HEK293 (cell line): ENCODE data around the gene SNX13.

Source experiments
- CTCF ChIA-PET: fragments of 350-600 bp; formaldehyde crosslinking; extraction: SDS; loops from one replicate; lab custom pipeline; 2021; ENCODE audit warnings: antibody characterized with exemption; lab: Yijun Ruan, JAX
- POLR2A ChIA-PET: fragments of 300-600 bp; formaldehyde crosslinking; extraction: SDS; loops from one replicate; lab custom pipeline; 2020; ENCODE audit warnings: antibody characterized with exemption, inconsistent platforms; lab: Yijun Ruan, JAX
- H3K27ac ChIP-seq: fragments of 200-500 bp; sonication (Bioruptor generic); 2 replicates; pipeline ENCODE4 v1.5.1; 2014; ENCODE audit warnings: low read depth, low read length, control low read depth, inconsistent platforms; ENCODE audit errors: extremely low read depth
- H3K36me3 ChIP-seq, 2 experiments: fragments of 200-500 bp in 1 of 2; sonication (Bioruptor generic) in 1 of 2; 1 replicate in 1 of 2; 2 replicates in 1 of 2; pipeline ENCODE4 v1.5.1; 2014 to 2017; ENCODE audit warnings: inconsistent platforms in 2 of 2, low read length in 2 of 2; ENCODE audit not compliant: control insufficient read depth in 2 of 2, insufficient read depth in 1 of 2
- H3K4me1 ChIP-seq: fragments of 200-500 bp; sonication (Bioruptor generic); 2 replicates; pipeline ENCODE4 v1.5.1; 2014; ENCODE audit warnings: mild to moderate bottlenecking, low read length, inconsistent platforms; ENCODE audit not compliant: control insufficient read depth, insufficient read depth
- H3K4me3 ChIP-seq: 2 replicates; pipeline ENCODE4 v1.5.1; 2011; ENCODE audit warnings: low read depth, mild to moderate bottlenecking, control low read depth, low read length, moderate library complexity
- H3K9me3 ChIP-seq: fragments of 200-500 bp; sonication (Bioruptor generic); 2 replicates; pipeline ENCODE4 v1.5.1; 2014; ENCODE audit warnings: low read depth, low read length, inconsistent platforms; ENCODE audit not compliant: control insufficient read depth, insufficient read depth
- GFI1B ChIP-seq: fragments of 450-650 bp; formaldehyde crosslinking; IDR thresholded peaks from 2 replicates; pipeline ENCODE4 v1.5.1; 2016; ENCODE audit warnings: missing biosample characterization, missing genetic modification characterization
- RBAK ChIP-seq: fragments of 450-650 bp; formaldehyde crosslinking; IDR thresholded peaks from 2 replicates; pipeline ENCODE4 v1.5.1; 2016; ENCODE audit warnings: missing biosample characterization, missing genetic modification characterization
- REST ChIP-seq: fragments of 450-650 bp; formaldehyde crosslinking; IDR thresholded peaks from 2 replicates; pipeline ENCODE4 v1.5.1; 2016; ENCODE audit warnings: missing biosample characterization, missing genetic modification characterization
- SCRT2 ChIP-seq: fragments of 450-650 bp; formaldehyde crosslinking; IDR thresholded peaks from 2 replicates; pipeline ENCODE4 v1.5.1; 2016; ENCODE audit warnings: missing biosample characterization, missing genetic modification characterization
- SETDB1 ChIP-seq: IDR thresholded peaks from one replicate; pipeline ENCODE4 v1.6.1; 2017; ENCODE audit warnings: mild to moderate bottlenecking, low read length, moderate library complexity, mixed read lengths; ENCODE audit not compliant: insufficient read length
- SP7 ChIP-seq: fragments of 450-650 bp; formaldehyde crosslinking; IDR thresholded peaks from 2 replicates; pipeline ENCODE4 v1.5.1; 2016; ENCODE audit warnings: missing biosample characterization, missing genetic modification characterization
- ZBTB20 ChIP-seq: fragments of 450-650 bp; formaldehyde crosslinking; IDR thresholded peaks from 2 replicates; pipeline ENCODE4 v1.5.1; 2016; ENCODE audit warnings: missing biosample characterization, missing genetic modification characterization
- ZNF121 ChIP-seq: fragments of 450-650 bp; formaldehyde crosslinking; IDR thresholded peaks from 2 replicates; pipeline ENCODE4 v1.5.1; 2016; ENCODE audit warnings: missing biosample characterization, missing genetic modification characterization
- ZNF155 ChIP-seq: fragments of 450-650 bp; formaldehyde crosslinking; IDR thresholded peaks from 2 replicates; pipeline ENCODE4 v1.5.1; 2016; ENCODE audit warnings: missing biosample characterization, missing genetic modification characterization
- ZNF221 ChIP-seq: fragments of 450-650 bp; formaldehyde crosslinking; IDR thresholded peaks from 2 replicates; pipeline ENCODE4 v1.5.1; 2017; ENCODE audit warnings: missing biosample characterization, missing genetic modification characterization, borderline replicate concordance
- ZNF266 ChIP-seq: fragments of 450-650 bp; formaldehyde crosslinking; IDR thresholded peaks from 2 replicates; pipeline ENCODE4 v1.5.1; 2016; ENCODE audit warnings: missing biosample characterization, missing genetic modification characterization, low read depth
- ZNF311 ChIP-seq: fragments of 450-650 bp; formaldehyde crosslinking; IDR thresholded peaks from 2 replicates; pipeline ENCODE4 v1.5.1; 2017; ENCODE audit warnings: missing biosample characterization, missing genetic modification characterization, borderline replicate concordance
- ZNF324 ChIP-seq: fragments of 450-650 bp; formaldehyde crosslinking; IDR thresholded peaks from 2 replicates; pipeline ENCODE4 v1.5.1; 2016; ENCODE audit warnings: missing biosample characterization, missing genetic modification characterization
- ZNF341 ChIP-seq: fragments of 450-650 bp; formaldehyde crosslinking; IDR thresholded peaks from 2 replicates; pipeline ENCODE4; 2016; ENCODE audit warnings: low read depth, missing biosample characterization, missing genetic modification characterization
- ZNF426 ChIP-seq: fragments of 450-650 bp; formaldehyde crosslinking; IDR thresholded peaks from 2 replicates; pipeline ENCODE4 v1.5.1; 2017; ENCODE audit warnings: missing biosample characterization, missing genetic modification characterization, mild to moderate bottlenecking, inconsistent platforms, moderate library complexity
- ZNF501 ChIP-seq: fragments of 450-650 bp; formaldehyde crosslinking; IDR thresholded peaks from 2 replicates; pipeline ENCODE4 v1.5.1; 2016; ENCODE audit warnings: missing biosample characterization, missing genetic modification characterization
- ZNF560 ChIP-seq: fragments of 450-650 bp; formaldehyde crosslinking; IDR thresholded peaks from 2 replicates; pipeline ENCODE4 v1.5.1; 2017; ENCODE audit warnings: missing biosample characterization, missing genetic modification characterization, borderline replicate concordance
- ZNF561 ChIP-seq: fragments of 450-650 bp; IDR thresholded peaks from 2 replicates; pipeline ENCODE4 v1.5.1; 2018; ENCODE audit warnings: missing biosample characterization, missing genetic modification characterization, borderline replicate concordance
- ZNF571 ChIP-seq: fragments of 450-650 bp; formaldehyde crosslinking; IDR thresholded peaks from 2 replicates; pipeline ENCODE4 v1.5.0; 2017; ENCODE audit warnings: missing biosample characterization, missing genetic modification characterization
- ZNF600 ChIP-seq: fragments of 450-650 bp; formaldehyde crosslinking; IDR thresholded peaks from 2 replicates; pipeline ENCODE4 v1.5.1; 2016; ENCODE audit warnings: missing biosample characterization, missing genetic modification characterization
- ZNF621 ChIP-seq: fragments of 450-650 bp; formaldehyde crosslinking; IDR thresholded peaks from 2 replicates; pipeline ENCODE4 v1.5.1; 2017; ENCODE audit warnings: missing biosample characterization, missing genetic modification characterization
- ZNF658 ChIP-seq: fragments of 450-650 bp; formaldehyde crosslinking; IDR thresholded peaks from 2 replicates; pipeline ENCODE4; 2016; ENCODE audit warnings: missing biosample characterization, missing genetic modification characterization
- ZNF707 ChIP-seq: fragments of 450-650 bp; formaldehyde crosslinking; IDR thresholded peaks from 2 replicates; pipeline ENCODE4 v1.5.1; 2016; ENCODE audit warnings: missing biosample characterization, missing genetic modification characterization
- ZNF837 ChIP-seq: fragments of 450-650 bp; formaldehyde crosslinking; IDR thresholded peaks from 2 replicates; pipeline ENCODE4 v1.5.1; 2016; ENCODE audit warnings: missing biosample characterization, missing genetic modification characterization
- ZNF843 ChIP-seq: fragments of 450-650 bp; formaldehyde crosslinking; IDR thresholded peaks from 2 replicates; pipeline ENCODE4 v1.5.1; 2016; ENCODE audit warnings: missing biosample characterization, missing genetic modification characterization
- TF ChIP-seq, protein P1 (sequence below): fragments of 450-650 bp; formaldehyde crosslinking; IDR thresholded peaks from 2 replicates; pipeline ENCODE4 v1.5.1; 2017; ENCODE audit warnings: missing biosample characterization, missing genetic modification characterization
- TF ChIP-seq, protein P2 (sequence below): fragments of 450-650 bp; formaldehyde crosslinking; IDR thresholded peaks from 2 replicates; pipeline ENCODE4 v1.5.1; 2016; ENCODE audit warnings: missing biosample characterization, missing genetic modification characterization, borderline replicate concordance

Gene SNX13

DNA sequence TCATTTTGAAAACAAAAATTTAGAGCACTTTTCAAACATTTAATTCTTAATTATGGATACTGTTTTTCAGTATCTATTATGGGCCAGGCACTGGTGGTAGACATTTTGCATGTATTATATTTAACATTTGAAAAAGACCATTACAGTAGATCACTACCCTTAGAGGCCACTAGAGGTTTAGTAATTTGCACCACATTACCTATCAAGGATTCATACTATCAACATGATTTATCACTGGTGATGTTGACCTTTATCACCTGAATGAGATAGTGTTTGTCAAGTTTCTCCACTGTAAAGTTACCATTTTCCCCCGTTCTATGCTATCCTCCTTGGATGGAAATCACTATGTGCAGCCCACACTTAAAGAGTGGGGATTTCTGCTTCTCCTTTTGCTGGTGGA lies 4.4 kb upstream of the SNX13 start (continued):
- TF ChIP-seq REST (tag by site-specific recombination) (no peak), ZNF426 (tag by site-specific recombination) (no peak), ZNF707 (no peak), ZNF501 (no peak), ZNF221 (tag by site-specific recombination) (no peak), ZNF324 (tag by site-specific recombination) (no peak), ZNF843 (tag by site-specific recombination) (no peak)

DNA sequence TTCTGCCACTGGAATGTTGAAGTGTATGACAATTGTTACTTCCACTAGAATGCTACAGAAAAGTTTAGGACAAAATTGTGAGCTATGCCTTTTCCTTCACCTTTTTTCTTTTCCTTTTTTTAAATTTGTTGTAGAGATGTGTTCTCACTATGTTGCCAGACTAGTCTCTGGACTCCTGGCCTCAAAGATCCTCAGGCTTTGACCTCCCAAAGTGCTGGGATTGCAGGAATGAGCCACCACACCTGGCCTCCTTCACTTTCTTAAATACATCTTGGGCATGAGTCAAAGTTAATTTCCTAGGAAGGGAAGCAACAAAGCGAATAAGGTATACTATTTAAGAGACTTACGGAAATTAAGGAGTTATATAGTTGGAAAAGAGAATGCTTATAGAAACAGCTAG lies 2.7 kb upstream of the SNX13 start:
- Histone ChIP-seq H3K4me3 (no peak overlapping the region), H3K36me3 (no peaks in the 10 kb centered on the region), H3K9me3 (no peaks in the 10 kb centered on the region), H3K4me1 (no peaks in the 10 kb centered on the region), H3K27ac (no peak overlapping the region)
- ChIA-PET CTCF (interaction anchor here (0.6 to 1.4 kb wide), 2 partner anchors 34 to 173 kb away, joined by 3 to 7 read pairs; no protein-coding TSS in a partner anchor), POLR2A (no interaction called here)
- TF ChIP-seq, protein P1, sequence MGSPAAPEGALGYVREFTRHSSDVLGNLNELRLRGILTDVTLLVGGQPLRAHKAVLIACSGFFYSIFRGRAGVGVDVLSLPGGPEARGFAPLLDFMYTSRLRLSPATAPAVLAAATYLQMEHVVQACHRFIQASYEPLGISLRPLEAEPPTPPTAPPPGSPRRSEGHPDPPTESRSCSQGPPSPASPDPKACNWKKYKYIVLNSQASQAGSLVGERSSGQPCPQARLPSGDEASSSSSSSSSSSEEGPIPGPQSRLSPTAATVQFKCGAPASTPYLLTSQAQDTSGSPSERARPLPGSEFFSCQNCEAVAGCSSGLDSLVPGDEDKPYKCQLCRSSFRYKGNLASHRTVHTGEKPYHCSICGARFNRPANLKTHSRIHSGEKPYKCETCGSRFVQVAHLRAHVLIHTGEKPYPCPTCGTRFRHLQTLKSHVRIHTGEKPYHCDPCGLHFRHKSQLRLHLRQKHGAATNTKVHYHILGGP (tag by site-specific recombination): no peak
- TF ChIP-seq ZBTB20 (tag by site-specific recombination) (no peak), ZNF341 (tag by site-specific recombination) (no peak), SP7 (tag by site-specific recombination) (no peak), ZNF311 (no peak), ZNF266 (no peak), ZNF561 (no peak), SETDB1 (no peak), ZNF121 (no peak), SCRT2 (tag by site-specific recombination) (no peak), GFI1B (tag by site-specific recombination) (no peak), ZNF600 (tag by site-specific recombination) (no peak)
- TF ChIP-seq, all 188 proteins: peak for 0

- Histone ChIP-seq H3K27ac (no peak overlapping the region), H3K9me3 (no peaks in the 10 kb centered on the region), H3K36me3 (no peaks in the 10 kb centered on the region), H3K4me3 (no peak overlapping the region), H3K4me1 (no peaks in the 10 kb centered on the region; the same call in 1 of the 2 replicates)
- ChIA-PET CTCF (interaction anchor here (0.6 to 1.4 kb wide), 2 partner anchors 66 to 172 kb away, joined by 3 to 7 read pairs; no protein-coding TSS in a partner anchor), POLR2A (no interaction called here)
- TF ChIP-seq ZNF560 (tag by site-specific recombination) (no peak), ZNF837 (tag by site-specific recombination) (no peak), ZNF155 (tag by site-specific recombination) (no peak), ZNF571 (tag by site-specific recombination) (no peak), ZNF621 (no peak), RBAK (tag by site-specific recombination) (no peak), ZNF658 (no peak)
- TF ChIP-seq, protein P2, sequence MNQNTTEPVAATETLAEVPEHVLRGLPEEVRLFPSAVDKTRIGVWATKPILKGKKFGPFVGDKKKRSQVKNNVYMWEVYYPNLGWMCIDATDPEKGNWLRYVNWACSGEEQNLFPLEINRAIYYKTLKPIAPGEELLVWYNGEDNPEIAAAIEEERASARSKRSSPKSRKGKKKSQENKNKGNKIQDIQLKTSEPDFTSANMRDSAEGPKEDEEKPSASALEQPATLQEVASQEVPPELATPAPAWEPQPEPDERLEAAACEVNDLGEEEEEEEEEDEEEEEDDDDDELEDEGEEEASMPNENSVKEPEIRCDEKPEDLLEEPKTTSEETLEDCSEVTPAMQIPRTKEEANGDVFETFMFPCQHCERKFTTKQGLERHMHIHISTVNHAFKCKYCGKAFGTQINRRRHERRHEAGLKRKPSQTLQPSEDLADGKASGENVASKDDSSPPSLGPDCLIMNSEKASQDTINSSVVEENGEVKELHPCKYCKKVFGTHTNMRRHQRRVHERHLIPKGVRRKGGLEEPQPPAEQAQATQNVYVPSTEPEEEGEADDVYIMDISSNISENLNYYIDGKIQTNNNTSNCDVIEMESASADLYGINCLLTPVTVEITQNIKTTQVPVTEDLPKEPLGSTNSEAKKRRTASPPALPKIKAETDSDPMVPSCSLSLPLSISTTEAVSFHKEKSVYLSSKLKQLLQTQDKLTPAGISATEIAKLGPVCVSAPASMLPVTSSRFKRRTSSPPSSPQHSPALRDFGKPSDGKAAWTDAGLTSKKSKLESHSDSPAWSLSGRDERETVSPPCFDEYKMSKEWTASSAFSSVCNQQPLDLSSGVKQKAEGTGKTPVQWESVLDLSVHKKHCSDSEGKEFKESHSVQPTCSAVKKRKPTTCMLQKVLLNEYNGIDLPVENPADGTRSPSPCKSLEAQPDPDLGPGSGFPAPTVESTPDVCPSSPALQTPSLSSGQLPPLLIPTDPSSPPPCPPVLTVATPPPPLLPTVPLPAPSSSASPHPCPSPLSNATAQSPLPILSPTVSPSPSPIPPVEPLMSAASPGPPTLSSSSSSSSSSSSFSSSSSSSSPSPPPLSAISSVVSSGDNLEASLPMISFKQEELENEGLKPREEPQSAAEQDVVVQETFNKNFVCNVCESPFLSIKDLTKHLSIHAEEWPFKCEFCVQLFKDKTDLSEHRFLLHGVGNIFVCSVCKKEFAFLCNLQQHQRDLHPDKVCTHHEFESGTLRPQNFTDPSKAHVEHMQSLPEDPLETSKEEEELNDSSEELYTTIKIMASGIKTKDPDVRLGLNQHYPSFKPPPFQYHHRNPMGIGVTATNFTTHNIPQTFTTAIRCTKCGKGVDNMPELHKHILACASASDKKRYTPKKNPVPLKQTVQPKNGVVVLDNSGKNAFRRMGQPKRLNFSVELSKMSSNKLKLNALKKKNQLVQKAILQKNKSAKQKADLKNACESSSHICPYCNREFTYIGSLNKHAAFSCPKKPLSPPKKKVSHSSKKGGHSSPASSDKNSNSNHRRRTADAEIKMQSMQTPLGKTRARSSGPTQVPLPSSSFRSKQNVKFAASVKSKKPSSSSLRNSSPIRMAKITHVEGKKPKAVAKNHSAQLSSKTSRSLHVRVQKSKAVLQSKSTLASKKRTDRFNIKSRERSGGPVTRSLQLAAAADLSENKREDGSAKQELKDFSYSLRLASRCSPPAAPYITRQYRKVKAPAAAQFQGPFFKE (tag by site-specific recombination): no peak
These were observed 1.9 kb upstream of the SNX13 start for GRCh38 chr7:17942231-17942630.
